K562 (cell line): ENCODE data around the gene SUCO. TPM values are rescaled to one million over a fixed set of nuclear protein-coding genes. Genes with fewer than 3 reads are reported as not detected.

Experiments
- ATAC-seq: fragments of 200-7000 bp; cut with Tn5 transposase; 3 replicates; pipeline ENCODE4 v1.9.1; 2020; ENCODE audit warnings: moderate library complexity
- BruUV-seq: library from RNA; stranded (reverse); fragments of 400-500 nt; replicated peaks from 2 replicates; lab custom pipeline; 2021; lab: Mats Ljungman, UMichigan
- CTCF ChIA-PET: fragments of 300-600 bp; formaldehyde crosslinking; extraction: SDS; loops from one replicate; lab custom pipeline; 2021; ENCODE audit warnings: low intra/inter-chr PET ratio; lab: Yijun Ruan, JAX
- POLR2A ChIA-PET: fragments of 300-600, 350-650 bp; sonication (Branson Sonifier 250); formaldehyde crosslinking; extraction: SDS; loops from one replicate; lab custom pipeline; 2021; ENCODE audit warnings: antibody characterized with exemption, inconsistent platforms; lab: Yijun Ruan, JAX
- DNase-seq, 4 experiments: peaks; one replicate each; pipeline versions ENCODE4 v3.0.0 to v3.0.0-alpha.2; 2011 to 2018; ENCODE audit warnings: low spot score in 3 of 4, mixed read lengths in 3 of 4; ENCODE audit errors: extremely low read depth in 1 of 4
- FAIRE-seq: peaks from 2 replicates; lab custom pipeline; 2011; peaks lifted over from hg19 to GRCh38; lab: Jason Lieb, UNC
- H2AFZ ChIP-seq: 2 replicates; pipeline ENCODE4 v1.6.0; 2011; ENCODE audit warnings: low read depth, low read length, control low read depth, inconsistent platforms
- H3K27ac ChIP-seq: fragments of 200-600 bp; 3 replicates; pipeline ENCODE4 v1.8.0; 2011; ENCODE audit warnings: low read depth, mild to moderate bottlenecking, control low read depth, inconsistent platforms, low read length, moderate library complexity, mixed read lengths; ENCODE audit errors: extremely low read depth
- H3K27me3 ChIP-seq, 2 experiments: fragments of 300-600 bp in 1 of 2; 2 replicates in 1 of 2; 3 replicates in 1 of 2; pipeline versions ENCODE4 v1.6.0 to v1.8.0; 2011; ENCODE audit warnings: inconsistent platforms in 2 of 2, low read length in 2 of 2, mild to moderate bottlenecking in 1 of 2, mixed read lengths in 1 of 2, moderate library complexity in 1 of 2; ENCODE audit not compliant: control insufficient read depth in 2 of 2, insufficient read depth in 2 of 2
- H3K36me3 ChIP-seq: fragments of 300-600 bp; 3 replicates; pipeline ENCODE4 v1.8.0; 2011; ENCODE audit warnings: mild to moderate bottlenecking, low read length, inconsistent platforms; ENCODE audit not compliant: control insufficient read depth, insufficient read depth
- H3K4me1 ChIP-seq, 2 experiments: fragments of 200-600 bp in 1 of 2; replicated peaks in 1 of 2; 2 replicates in 1 of 2; 3 replicates in 1 of 2; pipeline versions ENCODE4 v1.5.1 to v1.8.0; 2011; ENCODE audit warnings: inconsistent platforms in 2 of 2, low read length in 2 of 2, mild to moderate bottlenecking in 1 of 2, mixed read lengths in 1 of 2, moderate library complexity in 1 of 2; ENCODE audit not compliant: control insufficient read depth in 2 of 2, insufficient read depth in 2 of 2
- H3K4me2 ChIP-seq: 2 replicates; pipeline ENCODE4 v1.6.1; 2011; ENCODE audit warnings: low read length, control low read depth, inconsistent platforms, mixed read lengths; ENCODE audit not compliant: insufficient read depth
- H3K4me3 ChIP-seq: fragments of 200-600 bp; sonication (generic), shearing (Covaris generic); 2 replicates; pipeline ENCODE4 v1.5.1; 2016; ENCODE audit warnings: control low read depth, inconsistent platforms
- H3K79me2 ChIP-seq: fragments of 200-600 bp; 3 replicates; pipeline ENCODE4 v1.8.0; 2011; ENCODE audit warnings: low read length, inconsistent platforms; ENCODE audit not compliant: control insufficient read depth, insufficient read depth
- H3K9ac ChIP-seq, 2 experiments: 2 replicates each; pipeline versions ENCODE4 v1.6.0 to v1.6.1; 2011; ENCODE audit warnings: low read depth in 2 of 2, low read length in 2 of 2, control low read depth in 1 of 2, inconsistent platforms in 1 of 2, mild to moderate bottlenecking in 1 of 2, mixed read lengths in 1 of 2; ENCODE audit not compliant: insufficient read depth in 1 of 2
- H3K9me1 ChIP-seq: one replicate; pipeline ENCODE4 v1.6.0; 2011; ENCODE audit warnings: inconsistent platforms, mild to moderate bottlenecking, low read length, moderate library complexity; ENCODE audit not compliant: control insufficient read depth, insufficient read depth
- H3K9me3 ChIP-seq: replicated peaks from 2 replicates; pipeline ENCODE4 v1.5.1; 2011; ENCODE audit warnings: low read depth, low read length, inconsistent platforms; ENCODE audit not compliant: control insufficient read depth, insufficient read depth
- H4K20me1 ChIP-seq: replicated peaks from 2 replicates; pipeline ENCODE4 v1.6.1; 2011; ENCODE audit warnings: low read length, inconsistent platforms, mixed read lengths; ENCODE audit not compliant: control insufficient read depth, insufficient read depth
- ASH1L ChIP-seq: fragments of 450-650 bp; IDR thresholded peaks from 2 replicates; pipeline ENCODE4 v1.6.1; 2018; ENCODE audit warnings: borderline replicate concordance, mild to moderate bottlenecking, low read depth; ENCODE audit not compliant: partially characterized antibody
- CBFA2T3 ChIP-seq: fragments of 450-650 bp; IDR thresholded peaks from 2 replicates; pipeline ENCODE4 v1.6.1; 2017
- CEBPB ChIP-seq: fragments of 450-650 bp; IDR thresholded peaks from 2 replicates; pipeline ENCODE4 v1.6.1; 2016; ENCODE audit warnings: missing genetic modification characterization, missing compliant biosample characterization
- CEBPG ChIP-seq, 3 experiments: fragments of 200-800 bp in 1 of 3; sonication (Bioruptor generic) in 1 of 3; sonication (generic) in 1 of 3; formaldehyde crosslinking in 1 of 3; IDR thresholded peaks in 2 of 3; conservative IDR thresholded peaks in 1 of 3; 2 replicates each; pipeline versions ENCODE4 v1.6.1 to v1.8.0; 2016 to 2022; ENCODE audit warnings: missing compliant biosample characterization in 2 of 3, missing genetic modification characterization in 2 of 3, mild to moderate bottlenecking in 1 of 3, missing genetic modification reagents in 1 of 3
- FOXJ2 ChIP-seq: fragments of 200-800 bp; sonication (Bioruptor generic); IDR thresholded peaks from 2 replicates; pipeline ENCODE4 v1.6.1; 2016; ENCODE audit warnings: missing genetic modification characterization, missing compliant biosample characterization
- KDM5B ChIP-seq: fragments of 200-600 bp; sonication (generic); IDR thresholded peaks from 2 replicates; pipeline ENCODE4 v1.6.1; 2012; ENCODE audit warnings: low read depth, mild to moderate bottlenecking, moderate library complexity, low read length, control low read depth, inconsistent platforms; ENCODE audit not compliant: insufficient replicate concordance
- NR2C1 ChIP-seq, 2 experiments: fragments of 450-650 bp; IDR thresholded peaks; 2 replicates each; pipeline ENCODE4 v1.6.1; 2017; ENCODE audit warnings: mild to moderate bottlenecking in 2 of 2, antibody characterized with exemption in 1 of 2, inconsistent platforms in 1 of 2, missing compliant biosample characterization in 1 of 2, missing genetic modification characterization in 1 of 2
- NR2C2 ChIP-seq, 2 experiments: fragments of 200-800 bp in 1 of 2; sonication (Bioruptor generic) in 1 of 2; sonication (generic) in 1 of 2; formaldehyde crosslinking in 1 of 2; IDR thresholded peaks; 2 replicates each; pipeline versions ENCODE4 v1.6.1 to v1.8.0; 2016 to 2022; ENCODE audit warnings: mild to moderate bottlenecking in 1 of 2, missing compliant biosample characterization in 1 of 2, missing genetic modification characterization in 1 of 2, missing genetic modification reagents in 1 of 2
- SETDB1 ChIP-seq: IDR thresholded peaks from one replicate; pipeline ENCODE4 v1.6.1; 2012; ENCODE audit warnings: low read length, control low read depth, inconsistent platforms
- TCF3 ChIP-seq: sonication (generic); formaldehyde crosslinking; IDR thresholded peaks from 2 replicates; pipeline ENCODE4 v1.4.0; 2020; ENCODE audit warnings: mild to moderate bottlenecking, missing genetic modification reagents
- ZNF41 ChIP-seq: fragments of 250-450 bp; sonication (Bioruptor Pico); conservative IDR thresholded peaks from 2 replicates; pipeline ENCODE4 v1.4.0; 2020; ENCODE audit warnings: mild to moderate bottlenecking
- WGBS: fragments of 100-300 bp; shearing (Covaris generic); methylation state at CpG from one replicate; pipeline ENCODE4 v1.1.6; 2016; ENCODE audit warnings: low coverage, mixed read lengths; ENCODE audit not compliant: insufficient coverage; ENCODE audit errors: missing lambda C conversion rate; 5-methylcytosine and 5-hydroxymethylcytosine counted together
- in situ Hi-C: fragments of 300-500 bp; cut with MboI; formaldehyde crosslinking; loops from 4 replicates; pipeline ENCODE4 v1.15.0; 2018; ENCODE audit warnings: inconsistent platforms, mixed read lengths
- intact Hi-C: fragments of 100-400 bp; cut with micrococcal nuclease; formaldehyde crosslinking; loops from 2 replicates; pipeline ENCODE4 v1.14.2; 2022
- polyA plus RNA-seq, 8 experiments: library from polyadenylated mRNA; depleted of rRNA in 4 of 8; stranded (reverse) in 5 of 8; unstranded in 3 of 8; fragments of >200 nt; fragmentation: Nextera tagmentation in 2 of 8; fragmentation: Illumina TruSeq in 1 of 8; extraction: Ambion mirVana in 2 of 8; extraction: Trizol in 1 of 8; gene quantifications; 2 replicates each; pipeline versions ENCODE4 v1.2.1 to v1.2.3, GENCODE V29; 2011 to 2014; ENCODE audit warnings: inconsistent platforms in 1 of 8, missing spikeins in 1 of 8
- total RNA-seq, 7 experiments: library from RNA; depleted of rRNA in 6 of 7; stranded (reverse); fragments of >200 nt in 6 of 7; fragmentation: Illumina TruSeq in 2 of 7; extraction: Trizol in 2 of 7; gene quantifications; 2 replicates each; pipeline versions ENCODE4 v1.2.1 to v1.2.3, GENCODE V29; 2011 to 2021; ENCODE audit warnings: low replicate concordance in 1 of 7
- TF ChIP-seq, protein P1 (sequence below): fragments of 450-650 bp; IDR thresholded peaks from 2 replicates; pipeline ENCODE4 v1.6.1; 2016; ENCODE audit warnings: missing biosample characterization, missing genetic modification characterization

The SUCO gene
- total and polyA plus RNA-seq, 9 of the 15 experiments (the other 6 are each of a cell fraction or from before 2014, with no cell fraction given), result 2.5 to 20.6 (median 14.3) TPM

DNA sequence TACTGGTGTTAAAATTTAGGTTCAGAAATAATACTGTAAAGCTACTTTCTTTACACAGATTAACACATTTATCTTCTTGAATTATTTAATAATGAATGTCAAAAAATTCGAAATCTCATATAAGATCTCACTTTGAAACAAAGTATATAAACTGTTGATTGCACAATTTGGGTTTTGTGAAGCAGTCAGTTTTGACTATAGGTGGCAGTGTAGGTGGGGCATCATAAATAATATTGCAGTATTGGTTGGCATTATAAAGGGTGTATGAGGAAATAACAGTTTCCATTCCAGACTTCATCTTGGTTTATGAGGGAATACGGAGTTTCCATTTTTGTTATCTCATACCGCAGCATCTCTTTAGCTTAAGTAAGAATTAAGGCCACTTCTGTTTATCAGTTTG lies 49.9 kb downstream of the SUCO start:
- Histone ChIP-seq H3K4me1 (peaks cover 0 to 15% of the 10 kb centered on the region in 2 experiments; a peak in 2 of 5 replicates), H3K9ac (no peak overlapping the region), H2AFZ (no peak overlapping the region), H3K27ac (no peak overlapping the region), H3K36me3 (peaks cover 23% of the 10 kb centered on the region; the same call in 1 of the 3 replicates), H3K4me2 (no peak overlapping the region), H4K20me1 (no peaks in the 10 kb centered on the region), H3K9me1 (no peaks in the 10 kb centered on the region), H3K79me2 (no peaks in the 10 kb centered on the region), H3K4me3 (no peak overlapping the region), H3K9me3 (no peaks in the 10 kb centered on the region), H3K27me3 (no peaks in the 10 kb centered on the region)
- 43% methylated on average over 3 of the region's 3 CpGs for WGBS
- TF ChIP-seq KDM5B, result no peak
- peak; percentile 44 for TF ChIP-seq TCF3 (CRISPR knock-in tag)
- TF ChIP-seq, protein P1, sequence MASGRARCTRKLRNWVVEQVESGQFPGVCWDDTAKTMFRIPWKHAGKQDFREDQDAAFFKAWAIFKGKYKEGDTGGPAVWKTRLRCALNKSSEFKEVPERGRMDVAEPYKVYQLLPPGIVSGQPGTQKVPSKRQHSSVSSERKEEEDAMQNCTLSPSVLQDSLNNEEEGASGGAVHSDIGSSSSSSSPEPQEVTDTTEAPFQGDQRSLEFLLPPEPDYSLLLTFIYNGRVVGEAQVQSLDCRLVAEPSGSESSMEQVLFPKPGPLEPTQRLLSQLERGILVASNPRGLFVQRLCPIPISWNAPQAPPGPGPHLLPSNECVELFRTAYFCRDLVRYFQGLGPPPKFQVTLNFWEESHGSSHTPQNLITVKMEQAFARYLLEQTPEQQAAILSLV (tag), result 0 out of 2 replicates have a peak, but pooled peaks have one; percentile 18
- TF ChIP-seq ASH1L, result no peak
- 0 out of 2 replicates have a peak, but pooled peaks have one; percentile 25 for TF ChIP-seq CBFA2T3
- TF ChIP-seq CEBPG (CRISPR knock-in tag; IDR thresholded peaks at IDR 0.05), result no peak; the same call in 1 of the 2 replicates
- peak; percentile 86 to 95 for TF ChIP-seq CEBPG (tag; conservative IDR thresholded peaks at IDR 0.05 in 1 of 2, IDR thresholded peaks at IDR 0.05 in 1 of 2)
- no peak for TF ChIP-seq SETDB1
- no peak for TF ChIP-seq ZNF41 (CRISPR knock-in tag)
- TF ChIP-seq NR2C1 (IDR thresholded peaks at IDR 0.05), result peak; percentile 55; the same call in 1 of the 2 replicates
- TF ChIP-seq NR2C1 (tag; IDR thresholded peaks at IDR 0.05), result 0 out of 2 replicates have a peak, but pooled peaks have one; percentile 50
- 0 out of 2 replicates have a peak, but pooled peaks have one; percentile 44 for TF ChIP-seq FOXJ2 (tag)
- peak; percentile 94 for TF ChIP-seq CEBPB
- TF ChIP-seq NR2C2 (CRISPR knock-in tag; IDR thresholded peaks at IDR 0.05), result no peak
- TF ChIP-seq NR2C2 (tag; IDR thresholded peaks at IDR 0.05), result peak; percentile 34; the same call in 1 of the 2 replicates
- in situ Hi-C loops (no loop called here), intact Hi-C loops (no loop called here)
- ChIA-PET POLR2A (no interaction called here), CTCF (no interaction called here)
- BruUV-seq, result no TSS peak
- no peak for FAIRE-seq
- no peak for DNase-seq
- ATAC-seq, result no peak
